ENCODE results near the gene MS4A1. TPM values are rescaled to one million over a fixed set of nuclear protein-coding genes. Genes with fewer than 3 reads are reported as not detected.

Gene MS4A1
- total RNA-seq, 1 donor from 2014 or later, result not detected

DNA sequence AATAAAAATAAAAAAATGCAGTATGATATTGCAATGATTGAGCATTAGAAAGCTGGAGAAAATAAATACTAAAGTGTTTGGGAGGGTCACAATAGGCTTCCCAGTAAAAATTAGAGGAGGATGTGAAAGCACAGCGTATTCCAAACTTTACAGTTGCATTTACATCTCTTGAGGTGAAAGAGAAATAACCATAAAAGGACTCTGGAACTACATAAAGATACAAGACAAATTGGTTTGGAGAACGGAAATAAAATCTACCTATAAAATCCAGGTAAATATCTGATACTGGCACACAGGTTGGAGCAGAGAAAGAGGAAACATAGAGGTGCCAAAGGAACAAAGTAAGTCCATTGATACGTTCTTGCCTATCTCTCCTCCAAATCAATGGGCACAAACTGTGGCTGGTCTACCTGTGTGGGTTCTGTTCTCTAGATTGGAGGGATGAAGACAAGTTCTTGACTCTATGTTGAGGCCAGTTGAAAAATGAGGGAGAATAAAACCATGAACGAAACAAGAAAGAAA is 36.9 kb downstream of the MS4A1 start, which contains the start of gene MS4A12:
TSS of gene MS4A12 (plus strand) at position 291 of the 522 bp plus-strand sequence. CDS start 4,541 bp downstream, outside the sequence.
- no peaks in the 10 kb centered on the region for H3K27me3 ChIP-seq (ENCODE audit: control insufficient read depth, insufficient read depth, low read length)
- no peaks in the 10 kb centered on the region for H3K36me3 ChIP-seq (ENCODE audit: control insufficient read depth, insufficient read depth, low read length)
- FAIRE-seq (no peak), DNase-seq (ENCODE audit: low read depth) (no peak)
- no peak within 1 kb of the TSS for H3K4me3 ChIP-seq (ENCODE audit: low read depth, low read length)
- TF ChIP-seq, protein P1, sequence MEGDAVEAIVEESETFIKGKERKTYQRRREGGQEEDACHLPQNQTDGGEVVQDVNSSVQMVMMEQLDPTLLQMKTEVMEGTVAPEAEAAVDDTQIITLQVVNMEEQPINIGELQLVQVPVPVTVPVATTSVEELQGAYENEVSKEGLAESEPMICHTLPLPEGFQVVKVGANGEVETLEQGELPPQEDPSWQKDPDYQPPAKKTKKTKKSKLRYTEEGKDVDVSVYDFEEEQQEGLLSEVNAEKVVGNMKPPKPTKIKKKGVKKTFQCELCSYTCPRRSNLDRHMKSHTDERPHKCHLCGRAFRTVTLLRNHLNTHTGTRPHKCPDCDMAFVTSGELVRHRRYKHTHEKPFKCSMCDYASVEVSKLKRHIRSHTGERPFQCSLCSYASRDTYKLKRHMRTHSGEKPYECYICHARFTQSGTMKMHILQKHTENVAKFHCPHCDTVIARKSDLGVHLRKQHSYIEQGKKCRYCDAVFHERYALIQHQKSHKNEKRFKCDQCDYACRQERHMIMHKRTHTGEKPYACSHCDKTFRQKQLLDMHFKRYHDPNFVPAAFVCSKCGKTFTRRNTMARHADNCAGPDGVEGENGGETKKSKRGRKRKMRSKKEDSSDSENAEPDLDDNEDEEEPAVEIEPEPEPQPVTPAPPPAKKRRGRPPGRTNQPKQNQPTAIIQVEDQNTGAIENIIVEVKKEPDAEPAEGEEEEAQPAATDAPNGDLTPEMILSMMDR (IDR thresholded peaks at IDR 0.05; ENCODE audit: insufficient read depth, low read length, severe bottlenecking), result no peak

GRCh38 chr11:60493454-60493853 is 37.8 kb downstream of the MS4A1 start:
- H3K27me3 ChIP-seq (ENCODE audit: control insufficient read depth, insufficient read depth, low read length), result no peaks in the 10 kb centered on the region
- DNase-seq (ENCODE audit: low read depth) (no peak), FAIRE-seq (no peak)
- H3K36me3 ChIP-seq (ENCODE audit: control insufficient read depth, insufficient read depth, low read length), result no peaks in the 10 kb centered on the region
- TF ChIP-seq, protein P1 (IDR thresholded peaks at IDR 0.05; ENCODE audit: insufficient read depth, low read length, severe bottlenecking), result no peak
- no peak overlapping the region for H3K4me3 ChIP-seq (ENCODE audit: low read depth, low read length)

GRCh38 chr11:60498399-60498798 is 42.8 kb downstream of the MS4A1 start:
- TF ChIP-seq, protein P1 (IDR thresholded peaks at IDR 0.05; ENCODE audit: insufficient read depth, low read length, severe bottlenecking), result no peak
- DNase-seq (ENCODE audit: low read depth), result no peak
- FAIRE-seq, result no peak
- Histone ChIP-seq H3K36me3 (ENCODE audit: control insufficient read depth, insufficient read depth, low read length) (no peaks in the 10 kb centered on the region), H3K4me3 (ENCODE audit: low read depth, low read length) (no peak overlapping the region), H3K27me3 (ENCODE audit: control insufficient read depth, insufficient read depth, low read length) (no peaks in the 10 kb centered on the region)

DNA sequence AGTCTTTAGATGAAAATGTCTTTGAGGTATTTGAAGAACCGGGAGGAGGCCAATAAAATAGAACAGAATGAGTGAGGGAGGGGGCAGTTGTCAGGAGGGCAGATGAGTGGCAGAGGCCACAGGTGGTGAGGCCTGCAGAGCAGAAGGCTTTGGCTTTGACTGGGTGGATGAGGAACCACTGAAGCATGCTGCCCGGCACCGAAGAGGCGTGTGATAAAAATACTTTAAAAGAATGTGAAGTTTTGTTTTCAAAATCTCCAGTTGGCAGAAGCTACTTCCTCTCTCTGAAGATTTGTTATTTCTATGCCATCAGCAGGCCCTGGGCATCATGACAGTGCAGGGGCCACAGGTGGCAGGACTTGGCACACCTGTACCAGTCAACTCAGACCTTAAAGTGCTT is 43.2 kb downstream of the MS4A1 start:
- Histone ChIP-seq H3K36me3 (ENCODE audit: control insufficient read depth, insufficient read depth, low read length) (no peaks in the 10 kb centered on the region), H3K27me3 (ENCODE audit: control insufficient read depth, insufficient read depth, low read length) (no peaks in the 10 kb centered on the region), H3K4me3 (ENCODE audit: low read depth, low read length) (no peak overlapping the region)
- DNase-seq (ENCODE audit: low read depth), result no peak
- no peak for FAIRE-seq
- TF ChIP-seq, protein P1 (IDR thresholded peaks at IDR 0.05; ENCODE audit: insufficient read depth, low read length, severe bottlenecking), result no peak

GRCh38 chr11:60500276-60500910 is 44.7 kb downstream of the MS4A1 start:
- H3K27me3 ChIP-seq (ENCODE audit: control insufficient read depth, insufficient read depth, low read length), result no peaks in the 10 kb centered on the region
- DNase-seq (ENCODE audit: low read depth) (no peak), FAIRE-seq (no peak)
- no peak overlapping the region for H3K4me3 ChIP-seq (ENCODE audit: low read depth, low read length)
- H3K36me3 ChIP-seq (ENCODE audit: control insufficient read depth, insufficient read depth, low read length), result no peaks in the 10 kb centered on the region
- TF ChIP-seq, protein P1 (IDR thresholded peaks at IDR 0.05; ENCODE audit: insufficient read depth, low read length, severe bottlenecking), result no peak
